Spleen (tissue), 7 donors: Measurements from ENCODE around the gene TSPAN18.

Experiments
- CTCF ChIP-seq, 11 experiments: fragments of 200-600 bp in 7 of 11; fragments of 450-650 bp in 4 of 11; sonication (generic) in 4 of 11; IDR thresholded peaks in 8 of 11; conservative IDR thresholded peaks in 3 of 11; 1 replicate in 7 of 11; 2 replicates in 4 of 11; pipeline versions ENCODE4 v1.4.0 to v1.8.0; 2016 to 2021; ENCODE audit warnings: antibody characterized with exemption in 11 of 11, inconsistent platforms in 4 of 11, mild to moderate bottlenecking in 1 of 11
- POLR2A ChIP-seq, 3 donors: fragments of 450-650 bp; IDR thresholded peaks; one replicate each; pipeline ENCODE4 v1.5.1; 2017; ENCODE audit warnings: antibody characterized with exemption in 3 of 3, mild to moderate bottlenecking in 1 of 3
- donor health status: DM: no; HTN: no; CAD: no; lungs with moderate emphysema.
- donor health status: DM: no; HTN: no; CAD: no.
- donor health status: DM: no; HTN: no; CAD: no.

GRCh38 chr11:44893846-44894617 lies 167.3 kb downstream of the TSPAN18 start:
- TF ChIP-seq POLR2A (IDR thresholded peaks at IDR 0.05) (no peak), CTCF (IDR thresholded peaks at IDR 0.05 in 8 of 11, conservative IDR thresholded peaks at IDR 0.05 in 3 of 11) (peak; percentile 62 to 86 (median 78))
